ENCODE data around the gene TLE7.

Gene TLE7

GRCh38 chr16:71412270-71413160 is 29.3 kb downstream of the TLE7 start:
- DNase-seq, result peak; percentile 76

- no peak for DNase-seq
These were observed 31.7 kb downstream of the TLE7 start for GRCh38 chr16:71410146-71410545.

GRCh38 chr16:71409011-71409775 is 32.7 kb downstream of the TLE7 start:
- DNase-seq, result no peak

GRCh38 chr16:71408536-71408935 is 33.3 kb downstream of the TLE7 start:
- no peak for DNase-seq

- DNase-seq, result no peak
These were observed 34.1 kb downstream of the TLE7 start for GRCh38 chr16:71407731-71408130.

GRCh38 chr16:71406724-71407123 is 35.1 kb downstream of the TLE7 start:
- DNase-seq, result no peak

- no peak for DNase-seq
These were observed 35.5 kb downstream of the TLE7 start for GRCh38 chr16:71406316-71406715.

- no peak for DNase-seq
These were observed 37.5 kb downstream of the TLE7 start for GRCh38 chr16:71404364-71404763.

- DNase-seq, result no peak
These were observed 39.2 kb downstream of the TLE7 start for GRCh38 chr16:71402674-71403073.

- no peak for DNase-seq
These were observed 39.8 kb downstream of the TLE7 start for GRCh38 chr16:71402007-71402406.

- no peak for DNase-seq
These were observed 41.9 kb downstream of the TLE7 start for GRCh38 chr16:71399801-71400563.

GRCh38 chr16:71396594-71396993 is 45.3 kb downstream of the TLE7 start:
- no peak for DNase-seq

- DNase-seq, result no peak
These were observed 52.5 kb downstream of the TLE7 start for GRCh38 chr16:71389330-71389729.

- no peak for DNase-seq
These were observed 54.6 kb downstream of the TLE7 start for GRCh38 chr16:71387045-71387871.

- no peak for DNase-seq
These were observed 57.7 kb downstream of the TLE7 start for GRCh38 chr16:71384073-71384724.

GRCh38 chr16:71383054-71383773 is 58.6 kb downstream of the TLE7 start:
- no peak for DNase-seq

GRCh38 chr16:71380831-71381230 is 61.0 kb downstream of the TLE7 start:
- no peak for DNase-seq

Measured in NCI-H1092 (cell line).